Vagina (tissue), 2 donors: ENCODE results near the gene SYMPK. TPM values are rescaled to one million over a fixed set of nuclear protein-coding genes. Genes with fewer than 3 reads are reported as not detected.

Experiments
- DNase-seq, 2 donors: peaks; one replicate each; pipeline ENCODE4 v3.0.0-alpha.2; 2017; ENCODE audit errors: extremely low spot score in 2 of 2
- H3K27ac ChIP-seq: fragments of 200-600 bp; sonication (generic); one replicate; pipeline ENCODE4 v1.5.1; 2019
- H3K27me3 ChIP-seq: fragments of 200-600 bp; sonication (generic); one replicate; pipeline ENCODE4 v1.5.1; 2019
- H3K36me3 ChIP-seq, 2 donors: fragments of 200-600 bp; sonication (generic); one replicate each; pipeline ENCODE4 v1.5.1; 2017 to 2019
- H3K4me1 ChIP-seq: fragments of 200-600 bp; sonication (generic); one replicate; pipeline ENCODE4 v1.5.1; 2019
- H3K4me3 ChIP-seq, 2 donors: fragments of 200-600 bp; sonication (generic); 1 replicate in 1 of 2; 2 replicates in 1 of 2; pipeline ENCODE4 v1.5.1; 2016 to 2019
- H3K9me3 ChIP-seq: fragments of 200-600 bp; sonication (generic); one replicate; pipeline ENCODE4 v1.5.1; 2019
- CTCF ChIP-seq, 3 experiments: fragments of 450-650 bp in 2 of 3; fragments of 200-600 bp in 1 of 3; sonication (generic) in 1 of 3; IDR thresholded peaks; one replicate each; pipeline ENCODE4 v1.5.1; 2017 to 2019; ENCODE audit warnings: antibody characterized with exemption in 3 of 3, mild to moderate bottlenecking in 2 of 3, moderate library complexity in 2 of 3
- POLR2A ChIP-seq, 2 donors: fragments of 450-650 bp; IDR thresholded peaks; one replicate each; pipeline ENCODE4 v1.6.1; 2017; ENCODE audit warnings: antibody characterized with exemption in 2 of 2, mild to moderate bottlenecking in 2 of 2, moderate library complexity in 2 of 2
- POLR2AphosphoS5 ChIP-seq, 2 donors: sonication (generic); formaldehyde crosslinking; IDR thresholded peaks; one replicate each; pipeline ENCODE4 v1.9.0; 2017; ENCODE audit warnings: antibody characterized with exemption in 2 of 2, mild to moderate bottlenecking in 2 of 2, low read depth in 1 of 2; ENCODE audit not compliant: insufficient read depth in 1 of 2
- intact Hi-C: fragments of 100-400 bp; cut with DNase I; formaldehyde crosslinking; loops from one replicate; pipeline ENCODE4 v1.15.1; 2023
- total RNA-seq: library from RNA; depleted of rRNA; stranded (reverse); fragments of >200 nt; gene quantifications from one replicate; pipeline ENCODE4 v1.2.3, GENCODE V29; 2016

The SYMPK gene
- total RNA-seq, 1 donor from 2014 or later = 43.2 TPM

- Histone ChIP-seq H3K9me3 (no peaks in the 10 kb centered on the region), H3K27me3 (peaks cover 10% of the 10 kb centered on the region), H3K36me3 (peaks cover 0 to 6% of the 10 kb centered on the region in 2 donors), H3K4me3 (peak overlapping the region; percentile 96 to 98), H3K4me1 (peaks cover 33% of the 10 kb centered on the region), H3K27ac (peak overlapping the region; percentile 85)
- intact Hi-C loops = no loop called here
- DNase-seq = no peak
- no peak for TF ChIP-seq POLR2A (IDR thresholded peaks at IDR 0.05)
- no peak for TF ChIP-seq POLR2AphosphoS5 (IDR thresholded peaks at IDR 0.05; ENCODE audit: insufficient read depth in 1 of 2, low read depth in 1 of 2)
- TF ChIP-seq CTCF (IDR thresholded peaks at IDR 0.05) = no peak
These were observed 730 bp downstream of the SYMPK start for GRCh38 chr19:45862271-45862563.

- Histone ChIP-seq H3K27ac (no peak overlapping the region), H3K9me3 (no peaks in the 10 kb centered on the region), H3K27me3 (peaks cover 10% of the 10 kb centered on the region), H3K4me1 (peaks cover 33% of the 10 kb centered on the region), H3K36me3 (peaks cover 0 to 11% of the 10 kb centered on the region in 2 donors), H3K4me3 (no peak overlapping the region)
- no peak for DNase-seq
- no peak for TF ChIP-seq POLR2AphosphoS5 (IDR thresholded peaks at IDR 0.05; ENCODE audit: insufficient read depth in 1 of 2, low read depth in 1 of 2)
- no peak for TF ChIP-seq CTCF (IDR thresholded peaks at IDR 0.05)
- no peak for TF ChIP-seq POLR2A (IDR thresholded peaks at IDR 0.05)
- intact Hi-C loops = no loop called here
These were observed 2.3 kb downstream of the SYMPK start for GRCh38 chr19:45860359-45861259.

GRCh38 chr19:45854167-45854778, 8.7 kb downstream of the SYMPK start:
- no peak for TF ChIP-seq POLR2AphosphoS5 (IDR thresholded peaks at IDR 0.05; ENCODE audit: insufficient read depth in 1 of 2, low read depth in 1 of 2)
- TF ChIP-seq POLR2A (IDR thresholded peaks at IDR 0.05) = no peak
- no peak for TF ChIP-seq CTCF (IDR thresholded peaks at IDR 0.05)
- intact Hi-C loops = no loop called here

GRCh38 chr19:45852983-45853382, 10.0 kb downstream of the SYMPK start:
- Histone ChIP-seq H3K36me3 (peaks cover 0 to 64% of the 10 kb centered on the region in 2 donors), H3K9me3 (no peaks in the 10 kb centered on the region), H3K4me3 (no peak overlapping the region), H3K27ac (no peak overlapping the region), H3K27me3 (no peaks in the 10 kb centered on the region), H3K4me1 (no peaks in the 10 kb centered on the region)
- TF ChIP-seq POLR2A (IDR thresholded peaks at IDR 0.05) = no peak
- no peak for TF ChIP-seq POLR2AphosphoS5 (IDR thresholded peaks at IDR 0.05; ENCODE audit: insufficient read depth in 1 of 2, low read depth in 1 of 2)
- no peak for TF ChIP-seq CTCF (IDR thresholded peaks at IDR 0.05)
- intact Hi-C loops = no loop called here
- peak in 1 of 2 donors; percentile 52 for DNase-seq

More at GRCh38 chr19:45854167-45854778, 8.7 kb downstream of the SYMPK start:
- no peaks in the 10 kb centered on the region for H3K27me3 ChIP-seq
- H3K36me3 ChIP-seq = peaks cover 0 to 59% of the 10 kb centered on the region in 2 donors
- peak in 1 of 2 donors; percentile 71 for DNase-seq
- H3K9me3 ChIP-seq = no peaks in the 10 kb centered on the region
- H3K4me3 ChIP-seq = no peak overlapping the region
- H3K4me1 ChIP-seq = no peaks in the 10 kb centered on the region
- H3K27ac ChIP-seq = no peak overlapping the region
